ENCODE measurements around the gene MLPH.

DNA sequence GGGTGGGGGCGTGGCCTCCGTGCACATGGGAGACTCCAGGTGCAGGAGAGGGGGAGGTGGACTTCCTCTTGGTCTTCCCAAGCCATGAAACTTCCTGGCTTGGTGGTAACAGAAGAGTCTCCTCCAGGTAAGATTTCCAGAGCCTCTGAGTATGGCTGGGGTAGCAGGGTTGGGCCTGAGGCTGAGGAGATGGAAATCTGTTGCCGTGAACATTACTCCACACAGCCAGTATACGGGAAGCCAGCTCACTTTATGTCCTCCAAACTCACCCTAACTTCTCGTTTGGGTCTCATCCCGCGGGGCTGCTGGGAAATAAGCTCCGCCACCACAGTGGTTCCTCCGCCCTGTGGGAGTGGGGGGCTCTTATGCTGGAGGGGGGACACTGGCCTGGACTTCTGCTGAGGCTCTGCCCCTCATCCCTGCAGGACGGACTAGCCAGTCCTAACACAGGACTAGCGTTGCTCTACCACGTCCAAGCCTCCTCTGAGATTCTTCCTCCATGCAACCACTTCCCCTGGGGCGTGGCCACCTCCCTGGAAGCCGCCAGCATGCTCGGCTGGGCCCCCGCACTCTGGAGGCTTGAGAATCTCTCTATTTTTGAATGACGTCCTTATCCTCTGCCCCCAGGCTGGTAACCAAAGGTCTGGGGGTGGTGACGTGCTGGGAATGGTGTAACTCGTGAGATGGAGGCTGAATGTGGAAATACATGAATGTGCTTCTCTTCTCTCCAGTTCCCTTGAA, 104.3 kb downstream of the MLPH start:
- TF ChIP-seq CTCF (conservative IDR thresholded peaks at IDR 0.05): no peak
- no peak for TF ChIP-seq ZFX (IDR thresholded peaks at IDR 0.05)

All from C4-2B (cell line).